GM12865 (cell line): Measurements from ENCODE around the gene OR10R2.

Experiments used
- DNase-seq: peaks from one replicate; pipeline ENCODE4 v3.0.0; 2010; ENCODE audit warnings: low read depth
- H3K4me3 ChIP-seq: 2 replicates; pipeline ENCODE4 v1.5.1; 2011; ENCODE audit warnings: mild to moderate bottlenecking, low read depth, low read length, control low read depth
- CTCF ChIP-seq: IDR thresholded peaks from 2 replicates; pipeline ENCODE4 v1.5.1; 2011; ENCODE audit warnings: low read length, control low read depth, low read depth, inconsistent platforms; ENCODE audit not compliant: insufficient read depth; ENCODE audit errors: missing control alignments

The OR10R2 gene

GRCh38 chr1:158457246-158457645 lies 14.8 kb upstream of the OR10R2 start:
- no peak for DNase-seq
- TF ChIP-seq CTCF, result no peak
- no peak overlapping the region for H3K4me3 ChIP-seq

GRCh38 chr1:158458263-158458662 lies 13.8 kb upstream of the OR10R2 start:
- no peak overlapping the region for H3K4me3 ChIP-seq
- TF ChIP-seq CTCF, result no peak
- no peak for DNase-seq

- no peak for DNase-seq
- TF ChIP-seq CTCF, result no peak
- H3K4me3 ChIP-seq, result no peak within 1 kb of the TSS
Measured at GRCh38 chr1:158461534-158461933, 10.5 kb upstream of the OR10R2 start, which contains the start of gene OR10K1. TSS of gene OR10K1 (plus strand) at chr1:158461834. CDS start at chr1:158465562, 3,728 bp downstream.

- no peak for TF ChIP-seq CTCF
- no peak for DNase-seq
- H3K4me3 ChIP-seq, result no peak overlapping the region
Measured at GRCh38 chr1:158485455-158485854, 13.4 kb downstream of the OR10R2 start.

- DNase-seq, result no peak
- no peak for TF ChIP-seq CTCF
- H3K4me3 ChIP-seq, result no peak overlapping the region
Measured at GRCh38 chr1:158491316-158491715, 19.3 kb downstream of the OR10R2 start.

GRCh38 chr1:158493054-158493453 lies 21.0 kb downstream of the OR10R2 start:
- DNase-seq, result no peak
- TF ChIP-seq CTCF, result no peak
- no peak overlapping the region for H3K4me3 ChIP-seq

- no peak for DNase-seq
- TF ChIP-seq CTCF, result no peak
- H3K4me3 ChIP-seq, result no peak overlapping the region
Measured at GRCh38 chr1:158494796-158495195, 22.8 kb downstream of the OR10R2 start.
